Lung (tissue), 12 donors: ENCODE measurements around the gene TTC36. TPM values are rescaled to one million over a fixed set of nuclear protein-coding genes. Genes with fewer than 3 reads are reported as not detected.

Source experiments
- ATAC-seq: fragments of 200-7000 bp; cut with Tn5 transposase; one replicate; pipeline ENCODE4 v1.9.1; 2020; ENCODE audit warnings: moderate number of reproducible peaks; ENCODE audit not compliant: insufficient read depth, low FRiP score
- DNase-seq, 3 donors: peaks; one replicate each; pipeline ENCODE4 v3.0.0-alpha.2; 2013 to 2017
- H3K27ac ChIP-seq, 2 donors: one replicate each; pipeline ENCODE4 v1.5.1; 2013; ENCODE audit warnings: mild to moderate bottlenecking in 2 of 2, moderate library complexity in 2 of 2, control low read depth in 1 of 2, inconsistent platforms in 1 of 2, low read depth in 1 of 2, low read length in 1 of 2
- H3K27me3 ChIP-seq, 3 donors: one replicate each; pipeline ENCODE4 v1.5.1; 2013; ENCODE audit warnings: low read length in 2 of 3; ENCODE audit not compliant: control insufficient read depth in 3 of 3, insufficient read depth in 3 of 3
- H3K36me3 ChIP-seq, 4 donors: one replicate each; pipeline ENCODE4 v1.5.1; 2013; ENCODE audit warnings: low read length in 4 of 4, mild to moderate bottlenecking in 1 of 4, moderate library complexity in 1 of 4; ENCODE audit not compliant: control insufficient read depth in 4 of 4, insufficient read depth in 4 of 4
- H3K4me1 ChIP-seq, 5 donors: one replicate each; pipeline ENCODE4 v1.5.1; 2013; ENCODE audit warnings: low read length in 5 of 5, mild to moderate bottlenecking in 2 of 5, moderate library complexity in 1 of 5; ENCODE audit not compliant: control insufficient read depth in 5 of 5, insufficient read depth in 5 of 5
- H3K4me3 ChIP-seq: one replicate; pipeline ENCODE4 v1.5.1; 2013; ENCODE audit warnings: mild to moderate bottlenecking, control low read depth, moderate library complexity
- H3K9ac ChIP-seq, 2 donors: one replicate each; pipeline ENCODE4 v1.5.1; 2013; ENCODE audit warnings: low read length in 2 of 2, control low read depth in 1 of 2; ENCODE audit not compliant: insufficient read depth in 1 of 2
- H3K9me3 ChIP-seq, 4 donors: one replicate each; pipeline ENCODE4 v1.5.1; 2013; ENCODE audit warnings: low read length in 3 of 4, mild to moderate bottlenecking in 1 of 4, moderate library complexity in 1 of 4; ENCODE audit not compliant: control insufficient read depth in 4 of 4, insufficient read depth in 3 of 4
- CTCF ChIP-seq: IDR thresholded peaks from 2 replicates; pipeline ENCODE4 v1.5.1; 2012; ENCODE audit warnings: mild to moderate bottlenecking; ENCODE audit errors: control extremely low read depth, extremely low read depth
- WGBS, 2 donors: extraction: QIAGEN DNeasy Blood & Tissue Kit; methylation state at CpG; one replicate each; pipeline ENCODE4 v1.1.7; 2013; 5-methylcytosine and 5-hydroxymethylcytosine counted together
- polyA plus RNA-seq, 2 donors: library from polyadenylated mRNA; stranded (reverse); fragments of 200-250 nt; gene quantifications; one replicate each; pipeline ENCODE4 v1.2.1, GENCODE V29; 2013
- total RNA-seq, 2 donors: library from RNA; depleted of rRNA in 1 of 2; stranded (reverse); fragments of >200 nt in 1 of 2; gene quantifications; one replicate each; pipeline ENCODE4 v1.2.1, GENCODE V29; 2014 to 2021
- donor health status: control.
- donor health status: control.
- donor health status: Bipolar disorder and iron deficiency.
- donor health status: healthy.
- donor health status: DM: yes; HTN: yes; CAD: no.

The TTC36 gene
- total and polyA plus RNA-seq, 4 donors, result 0.14 to 1.6 (median 0.68) TPM

- peaks cover 4 to 16% (median 8%) of the 10 kb centered on the region in 4 donors for H3K36me3 ChIP-seq
- DNase-seq (no peak), ATAC-seq (no peak)
- no peak for TF ChIP-seq CTCF
- no peak overlapping the region for H3K9ac ChIP-seq
- H3K27me3 ChIP-seq, result no peaks in the 10 kb centered on the region
- H3K4me3 ChIP-seq, result no peak overlapping the region
- no peaks in the 10 kb centered on the region for H3K4me1 ChIP-seq
- no peaks in the 10 kb centered on the region for H3K9me3 ChIP-seq
- WGBS, 2 donors, result 87 to 91% methylated on average over 3 of the region's 3 CpGs
- no peak overlapping the region for H3K27ac ChIP-seq
Measured at GRCh38 chr11:118544647-118545010, 17.4 kb downstream of the TTC36 start.

- ATAC-seq, result no peak
- H3K27ac ChIP-seq, result no peak overlapping the region
- WGBS, 2 donors, result 82 to 83% methylated on average over 5 of the region's 5 CpGs
- H3K36me3 ChIP-seq, result peaks cover 4 to 16% (median 10%) of the 10 kb centered on the region in 4 donors
- no peaks in the 10 kb centered on the region for H3K27me3 ChIP-seq
- no peaks in the 10 kb centered on the region for H3K9me3 ChIP-seq
- no peak overlapping the region for H3K9ac ChIP-seq
- H3K4me3 ChIP-seq, result no peak overlapping the region
- TF ChIP-seq CTCF, result no peak
- DNase-seq, result no peak
- H3K4me1 ChIP-seq, result no peaks in the 10 kb centered on the region
Measured at GRCh38 chr11:118545533-118545932, 18.3 kb downstream of the TTC36 start.

DNA sequence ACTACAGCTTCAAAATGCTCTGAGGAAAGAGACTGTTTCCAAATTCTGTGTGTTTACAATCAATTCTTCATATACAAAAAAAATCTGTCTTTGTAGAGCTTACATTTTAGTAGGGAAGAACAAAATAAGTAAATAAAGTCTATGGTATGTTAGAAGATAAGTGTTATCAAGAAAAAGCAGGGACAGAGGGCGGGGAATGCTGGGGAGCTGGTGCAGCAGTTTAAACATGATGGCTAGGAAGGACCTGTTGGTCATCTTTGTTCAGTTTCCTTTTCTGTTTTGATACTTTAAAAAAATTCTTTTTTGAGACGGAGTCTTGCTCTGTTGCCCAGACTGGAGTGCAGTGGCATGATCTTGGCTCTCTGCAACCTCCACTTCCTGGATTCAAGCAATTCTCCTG, 19.9 kb downstream of the TTC36 start:
- no peak for TF ChIP-seq CTCF
- DNase-seq (no peak), ATAC-seq (no peak)
- no peak overlapping the region for H3K9ac ChIP-seq
- H3K27me3 ChIP-seq, result no peaks in the 10 kb centered on the region
- no peak overlapping the region for H3K4me3 ChIP-seq
- 92 to 98% methylated on average over 2 of the region's 2 CpGs for WGBS, 2 donors
- H3K4me1 ChIP-seq, result no peaks in the 10 kb centered on the region
- no peaks in the 10 kb centered on the region for H3K9me3 ChIP-seq
- no peak overlapping the region for H3K27ac ChIP-seq
- peaks cover 8 to 20% (median 16%) of the 10 kb centered on the region in 4 donors for H3K36me3 ChIP-seq

DNA sequence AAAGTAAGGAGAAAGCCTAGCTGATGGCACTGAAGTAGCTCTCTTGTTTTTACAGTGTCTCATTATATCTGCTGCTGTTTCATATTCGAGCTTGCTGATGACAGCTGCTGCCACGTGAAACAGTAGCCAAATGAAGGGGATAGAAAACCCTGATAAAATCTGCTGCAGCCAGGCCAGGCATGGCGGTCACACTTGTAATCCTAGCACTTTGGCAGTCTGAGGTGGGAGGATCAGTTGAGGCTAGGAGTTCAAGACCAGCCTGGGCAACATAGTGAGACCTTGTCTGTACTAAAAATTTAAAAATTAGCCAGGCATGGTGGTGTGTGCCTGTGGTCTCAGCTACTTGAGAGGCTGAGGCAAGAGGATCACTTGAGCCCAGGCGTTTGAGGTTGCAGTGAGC, 25.1 kb downstream of the TTC36 start:
- Histone ChIP-seq H3K4me1 (no peaks in the 10 kb centered on the region), H3K27me3 (no peaks in the 10 kb centered on the region), H3K9ac (no peak overlapping the region), H3K27ac (no peak overlapping the region), H3K9me3 (no peaks in the 10 kb centered on the region), H3K4me3 (no peak overlapping the region), H3K36me3 (peaks cover 12 to 26% (median 23%) of the 10 kb centered on the region in 4 donors)
- TF ChIP-seq CTCF, result no peak
- 90 to 91% methylated on average over 4 of the region's 4 CpGs for WGBS, 2 donors
- ATAC-seq, result no peak
- no peak for DNase-seq
